ENCODE results near the gene CEMIP. TPM values are rescaled to one million over a fixed set of nuclear protein-coding genes. Genes with fewer than 3 reads are reported as not detected.

CEMIP gene
- total RNA-seq, 1 donor from 2014 or later: 0.44 TPM

DNA sequence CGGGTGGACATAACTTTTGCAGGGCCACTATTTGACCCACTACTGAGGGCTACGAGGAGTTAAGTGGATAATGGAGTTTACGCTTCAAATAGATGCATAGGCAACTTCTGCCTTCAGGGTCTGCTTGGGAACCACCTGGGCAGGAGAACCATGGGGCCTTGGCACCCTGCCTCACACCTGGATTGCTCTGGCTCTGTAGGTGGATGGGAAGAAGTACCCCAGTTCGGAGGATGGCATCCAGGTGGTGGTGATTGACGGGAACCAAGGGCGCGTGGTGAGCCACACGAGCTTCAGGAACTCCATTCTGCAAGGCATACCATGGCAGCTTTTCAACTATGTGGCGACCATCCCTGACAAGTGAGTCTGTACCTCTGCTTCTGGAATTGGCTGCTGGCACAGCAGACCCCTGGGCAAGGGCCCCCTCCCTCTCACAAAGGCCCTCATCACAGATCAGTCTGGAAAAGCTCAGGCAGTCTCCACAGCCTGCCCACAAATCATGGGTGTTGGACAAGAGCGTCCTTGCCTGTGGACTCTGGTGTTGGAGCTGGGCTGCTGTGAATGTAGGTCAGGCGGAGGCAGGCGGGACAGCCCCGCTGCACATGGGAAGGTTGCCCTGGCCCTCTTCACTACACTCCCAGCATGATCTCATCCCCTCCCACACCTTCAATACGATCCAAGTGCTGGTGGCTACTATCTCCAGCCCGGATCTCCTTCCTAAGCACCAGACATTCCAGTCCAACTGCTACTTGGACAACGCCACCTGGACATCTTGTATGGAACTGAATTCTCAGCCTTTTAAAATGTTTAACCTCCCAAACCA lies 163.8 kb downstream of the CEMIP start:
- Histone ChIP-seq H3K36me3 (peaks cover 53% of the 10 kb centered on the region), H3K27ac (replicated peaks) (no peak overlapping the region), H3K27me3 (ENCODE audit: low read depth) (no peaks in the 10 kb centered on the region), H3K4me1 (peaks cover 7% of the 10 kb centered on the region), H3K9me3 (replicated peaks) (no peaks in the 10 kb centered on the region), H3K4me3 (no peak overlapping the region)
- no peak for TF ChIP-seq CTCF (IDR thresholded peaks at IDR 0.05; ENCODE audit: borderline replicate concordance)
- DNase-seq: peak; percentile 42
- intact Hi-C loops (cut with micrococcal nuclease): no loop called here

DNA sequence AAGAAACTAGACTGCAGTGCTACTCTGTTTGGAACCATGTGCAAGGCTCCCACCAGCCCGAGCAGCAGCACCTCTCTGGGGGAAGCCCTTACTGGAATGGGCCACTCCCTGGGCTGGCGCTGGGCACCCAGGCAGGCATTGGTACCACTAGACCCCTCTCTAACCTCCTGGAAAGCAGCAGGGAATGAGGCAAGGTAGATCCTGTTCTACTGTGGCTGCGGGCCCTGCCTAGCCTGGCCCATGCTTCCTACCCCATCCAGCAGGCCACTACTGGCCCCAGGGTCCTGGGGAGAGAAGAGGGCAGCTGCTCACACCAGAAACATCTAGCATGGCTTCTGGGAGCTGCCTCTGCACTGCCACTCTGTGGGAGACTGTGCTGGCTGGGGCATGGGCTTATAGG lies 165.6 kb downstream of the CEMIP start:
- no peaks in the 10 kb centered on the region for H3K9me3 ChIP-seq (replicated peaks)
- peaks cover 7% of the 10 kb centered on the region for H3K4me1 ChIP-seq
- H3K4me3 ChIP-seq: no peak overlapping the region
- no peak for DNase-seq
- intact Hi-C loops (cut with micrococcal nuclease): no loop called here
- no peak overlapping the region for H3K27ac ChIP-seq (replicated peaks)
- no peaks in the 10 kb centered on the region for H3K27me3 ChIP-seq (ENCODE audit: low read depth)
- H3K36me3 ChIP-seq: peaks cover 70% of the 10 kb centered on the region
- TF ChIP-seq CTCF (IDR thresholded peaks at IDR 0.05; ENCODE audit: borderline replicate concordance): no peak

DNA sequence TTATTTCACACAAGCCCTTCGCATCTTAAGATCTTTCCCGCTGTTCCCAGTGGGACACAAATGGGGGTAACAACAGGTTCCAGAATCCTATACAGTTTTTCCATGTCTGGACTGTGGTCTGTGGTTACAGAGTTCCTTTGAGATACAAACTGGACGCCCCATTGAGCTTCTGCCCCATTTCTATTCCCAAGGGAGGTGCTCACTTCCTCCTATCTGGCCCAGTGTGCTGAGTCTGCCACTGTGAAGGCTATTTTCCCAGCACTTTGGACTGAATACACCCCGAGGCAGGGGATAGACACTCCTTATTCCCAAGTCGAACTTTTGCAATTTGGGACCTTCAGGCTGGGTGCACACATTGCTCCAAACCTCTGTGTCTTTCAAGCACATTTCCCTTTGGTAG lies 166.4 kb downstream of the CEMIP start:
- DNase-seq: no peak
- Histone ChIP-seq H3K4me1 (peaks cover 7% of the 10 kb centered on the region), H3K27me3 (ENCODE audit: low read depth) (no peaks in the 10 kb centered on the region), H3K27ac (replicated peaks) (no peak overlapping the region), H3K9me3 (replicated peaks) (no peaks in the 10 kb centered on the region), H3K4me3 (no peak overlapping the region), H3K36me3 (peaks cover 71% of the 10 kb centered on the region)
- intact Hi-C loops (cut with micrococcal nuclease): no loop called here
- no peak for TF ChIP-seq CTCF (IDR thresholded peaks at IDR 0.05; ENCODE audit: borderline replicate concordance)

DNA sequence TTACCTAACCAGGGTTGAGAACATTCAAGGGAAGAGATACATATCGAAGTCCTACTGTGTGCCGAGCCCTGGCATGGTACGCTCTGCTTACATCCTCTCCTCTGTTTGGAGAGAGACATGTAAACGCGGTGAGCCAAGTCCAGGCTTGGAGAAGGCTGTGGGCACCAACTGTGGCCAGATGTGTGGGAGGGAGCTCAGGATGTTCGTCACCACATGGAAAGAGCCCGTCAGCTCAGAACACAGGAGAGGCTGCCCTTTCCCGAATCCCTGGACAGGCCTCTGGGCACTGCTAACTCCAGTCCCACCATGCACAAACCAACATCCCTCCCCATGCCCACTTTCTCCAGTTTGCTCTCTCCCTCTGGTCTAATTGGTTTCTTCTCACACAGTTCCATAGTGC lies 167.4 kb downstream of the CEMIP start:
- Histone ChIP-seq H3K27me3 (ENCODE audit: low read depth) (no peaks in the 10 kb centered on the region), H3K9me3 (replicated peaks) (no peaks in the 10 kb centered on the region), H3K4me3 (no peak overlapping the region), H3K36me3 (peaks cover 71% of the 10 kb centered on the region), H3K4me1 (peaks cover 7% of the 10 kb centered on the region), H3K27ac (replicated peaks) (no peak overlapping the region)
- no peak for TF ChIP-seq CTCF (IDR thresholded peaks at IDR 0.05; ENCODE audit: borderline replicate concordance)
- DNase-seq: no peak
- intact Hi-C loops (cut with micrococcal nuclease): no loop called here

DNA sequence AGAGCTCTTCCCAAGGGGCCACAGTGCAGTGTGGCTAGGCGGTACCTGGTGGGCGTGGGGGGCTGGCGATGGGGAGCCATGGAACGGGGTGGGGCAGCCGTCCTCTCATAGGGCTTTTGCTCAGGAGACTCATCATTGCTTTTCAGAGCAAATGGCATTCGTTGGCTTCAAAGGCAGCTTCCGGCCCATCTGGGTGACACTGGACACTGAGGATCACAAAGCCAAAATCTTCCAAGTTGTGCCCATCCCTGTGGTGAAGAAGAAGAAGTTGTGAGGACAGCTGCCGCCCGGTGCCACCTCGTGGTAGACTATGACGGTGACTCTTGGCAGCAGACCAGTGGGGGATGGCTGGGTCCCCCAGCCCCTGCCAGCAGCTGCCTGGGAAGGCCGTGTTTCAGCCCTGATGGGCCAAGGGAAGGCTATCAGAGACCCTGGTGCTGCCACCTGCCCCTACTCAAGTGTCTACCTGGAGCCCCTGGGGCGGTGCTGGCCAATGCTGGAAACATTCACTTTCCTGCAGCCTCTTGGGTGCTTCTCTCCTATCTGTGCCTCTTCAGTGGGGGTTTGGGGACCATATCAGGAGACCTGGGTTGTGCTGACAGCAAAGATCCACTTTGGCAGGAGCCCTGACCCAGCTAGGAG lies 169.6 kb downstream of the CEMIP start:
- intact Hi-C loops (cut with micrococcal nuclease): no loop called here
- Histone ChIP-seq H3K4me3 (no peak overlapping the region), H3K27me3 (ENCODE audit: low read depth) (no peaks in the 10 kb centered on the region), H3K27ac (replicated peaks) (no peak overlapping the region), H3K4me1 (no peaks in the 10 kb centered on the region), H3K36me3 (peaks cover 74% of the 10 kb centered on the region), H3K9me3 (replicated peaks) (no peaks in the 10 kb centered on the region)
- no peak for TF ChIP-seq CTCF (IDR thresholded peaks at IDR 0.05; ENCODE audit: borderline replicate concordance)
- DNase-seq: no peak

Data from left ventricle myocardium inferior (tissue), 1 donor.